Nephron (organoid): ENCODE data around the gene BORCS5.

Source experiments
- H3K27ac Mint-ChIP-seq, 3 experiments: 2 replicates each; pipeline ENCODE4 v1.8.0; 2020; ENCODE audit warnings: mixed read lengths in 3 of 3, mild to moderate bottlenecking in 2 of 3, moderate library complexity in 1 of 3
- H3K27me3 Mint-ChIP-seq: 2 replicates; pipeline ENCODE4 v1.8.0; 2021; ENCODE audit warnings: low read depth, mild to moderate bottlenecking, moderate library complexity, mixed read lengths
- H3K36me3 Mint-ChIP-seq: 2 replicates; pipeline ENCODE4 v1.8.0; 2020; ENCODE audit warnings: low read depth, mixed read lengths
- H3K4me1 Mint-ChIP-seq: 2 replicates; pipeline ENCODE4 v1.8.0; 2020; ENCODE audit warnings: mixed read lengths
- H3K4me3 Mint-ChIP-seq, 3 experiments: 2 replicates each; pipeline ENCODE4 v1.8.0; 2020; ENCODE audit warnings: mild to moderate bottlenecking in 3 of 3, mixed read lengths in 3 of 3, moderate library complexity in 2 of 3
- H3K9me3 Mint-ChIP-seq: 2 replicates; pipeline ENCODE4 v1.8.0; 2020; ENCODE audit warnings: mixed read lengths
- CTCF ChIP-seq, 3 experiments: fragments of 200-600 bp; sonication (generic); IDR thresholded peaks; one replicate each; pipeline ENCODE4 v1.5.0; 2021; ENCODE audit warnings: antibody characterized with exemption in 3 of 3; ENCODE audit not compliant: unreplicated experiment in 3 of 3

The BORCS5 gene

GRCh38 chr12:12476857-12477531 is 120.1 kb downstream of the BORCS5 start:
- Mint-ChIP-seq H3K36me3 (peaks cover 68% of the 10 kb centered on the region), H3K4me3 (no peak overlapping the region), H3K9me3 (no peaks in the 10 kb centered on the region), H3K4me1 (no peaks in the 10 kb centered on the region), H3K27me3 (no peaks in the 10 kb centered on the region), H3K27ac (no peak overlapping the region)
- no peak for TF ChIP-seq CTCF (IDR thresholded peaks at IDR 0.05; ENCODE audit: unreplicated experiment in 3 of 3)

GRCh38 chr12:12477532-12477890 is 120.6 kb downstream of the BORCS5 start:
- Mint-ChIP-seq H3K27ac (no peak overlapping the region), H3K9me3 (no peaks in the 10 kb centered on the region), H3K27me3 (no peaks in the 10 kb centered on the region), H3K4me3 (no peak overlapping the region), H3K36me3 (peaks cover 72% of the 10 kb centered on the region), H3K4me1 (no peaks in the 10 kb centered on the region)
- no peak for TF ChIP-seq CTCF (IDR thresholded peaks at IDR 0.05; ENCODE audit: unreplicated experiment in 3 of 3)

GRCh38 chr12:12480074-12480473 is 123.2 kb downstream of the BORCS5 start:
- no peak overlapping the region for H3K27ac Mint-ChIP-seq
- no peaks in the 10 kb centered on the region for H3K4me1 Mint-ChIP-seq

GRCh38 chr12:12481631-12482030 is 124.8 kb downstream of the BORCS5 start:
- TF ChIP-seq CTCF (IDR thresholded peaks at IDR 0.05; ENCODE audit: unreplicated experiment in 3 of 3): no peak
- H3K27me3 Mint-ChIP-seq: no peaks in the 10 kb centered on the region
- H3K36me3 Mint-ChIP-seq: peaks cover 64% of the 10 kb centered on the region

More at GRCh38 chr12:12480074-12480473, 123.2 kb downstream of the BORCS5 start:
- Mint-ChIP-seq H3K36me3 (peaks cover 69% of the 10 kb centered on the region), H3K4me3 (no peak overlapping the region), H3K9me3 (no peaks in the 10 kb centered on the region), H3K27me3 (no peaks in the 10 kb centered on the region)
- TF ChIP-seq CTCF (IDR thresholded peaks at IDR 0.05; ENCODE audit: unreplicated experiment in 3 of 3): no peak

GRCh38 chr12:12482150-12482761 is 125.4 kb downstream of the BORCS5 start:
- Mint-ChIP-seq H3K9me3 (no peaks in the 10 kb centered on the region), H3K4me3 (no peak overlapping the region), H3K36me3 (peaks cover 58% of the 10 kb centered on the region), H3K27me3 (no peaks in the 10 kb centered on the region), H3K27ac (no peak overlapping the region), H3K4me1 (no peaks in the 10 kb centered on the region)
- TF ChIP-seq CTCF (IDR thresholded peaks at IDR 0.05; ENCODE audit: unreplicated experiment in 3 of 3): no peak

More at GRCh38 chr12:12481631-12482030, 124.8 kb downstream of the BORCS5 start:
- H3K27ac Mint-ChIP-seq: no peak overlapping the region
- no peak overlapping the region for H3K4me3 Mint-ChIP-seq
- no peaks in the 10 kb centered on the region for H3K4me1 Mint-ChIP-seq
- H3K9me3 Mint-ChIP-seq: no peaks in the 10 kb centered on the region

GRCh38 chr12:12482959-12483358 is 126.1 kb downstream of the BORCS5 start:
- no peak overlapping the region for H3K27ac Mint-ChIP-seq

More at GRCh38 chr12:12482959-12483358, 126.1 kb downstream of the BORCS5 start:
- TF ChIP-seq CTCF (IDR thresholded peaks at IDR 0.05; ENCODE audit: unreplicated experiment in 3 of 3): no peak
- no peak overlapping the region for H3K4me3 Mint-ChIP-seq
- H3K9me3 Mint-ChIP-seq: no peaks in the 10 kb centered on the region
- H3K36me3 Mint-ChIP-seq: peaks cover 51% of the 10 kb centered on the region
- no peaks in the 10 kb centered on the region for H3K27me3 Mint-ChIP-seq
- no peaks in the 10 kb centered on the region for H3K4me1 Mint-ChIP-seq
